Measurements from ENCODE around the gene FEZ2. TPM values are rescaled to one million over a fixed set of nuclear protein-coding genes. Genes with fewer than 3 reads are reported as not detected.

FEZ2 gene
- total RNA-seq, 4 donors from 2014 or later = 34.3 to 51.6 (median 44.5) TPM

- Histone ChIP-seq H3K27me3 (no peaks in the 10 kb centered on the region), H3K4me3 (replicated peaks in 1 of 3) (no peak overlapping the region), H3K27ac (no peak overlapping the region), H3K4me1 (peaks cover 0 to 5% of the 10 kb centered on the region in 2 donors), H3K9me3 (no peaks in the 10 kb centered on the region), H3K36me3 (peaks cover 0 to 10% of the 10 kb centered on the region in 2 donors)
- 92 to 96% methylated on average over 2 of the region's 2 CpGs for WGBS, 2 donors
- intact Hi-C loops (cut with DNase I) = no loop called here
- TF ChIP-seq CTCF (IDR thresholded peaks at IDR 0.05) (no peak), POLR2A (IDR thresholded peaks at IDR 0.05) (no peak)
- no peak for DNase-seq
Observed at GRCh38 chr2:36535099-36535498, 62.9 kb downstream of the FEZ2 start.

DNA sequence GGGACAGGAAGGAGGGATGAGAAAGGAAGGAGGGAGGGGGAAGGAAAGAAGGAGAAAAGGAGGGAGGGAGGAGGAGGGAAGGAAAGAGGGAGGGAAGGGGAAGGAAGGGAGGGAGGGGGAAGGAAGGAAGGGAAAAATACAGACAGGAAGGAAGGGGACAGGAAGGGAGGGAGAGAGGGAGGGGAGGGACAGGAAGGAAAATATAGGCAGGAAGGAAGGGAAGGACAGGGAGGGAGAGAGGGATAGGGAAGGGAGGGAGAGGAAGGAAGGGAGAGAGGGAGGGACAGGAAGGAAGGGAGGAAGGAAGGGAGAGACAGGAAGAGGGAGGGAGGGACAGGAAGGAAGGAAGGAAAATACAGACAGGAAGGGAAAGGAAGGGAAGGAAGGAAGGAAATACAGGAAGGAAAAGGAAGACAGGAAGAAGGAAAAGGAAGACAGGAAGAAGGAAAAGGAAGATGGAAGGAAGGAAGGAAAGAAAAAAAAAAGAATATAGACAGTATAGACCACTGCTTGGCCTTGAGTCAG, 63.6 kb downstream of the FEZ2 start:
- DNase-seq = no peak
- no peaks in the 10 kb centered on the region for H3K9me3 ChIP-seq
- intact Hi-C loops (cut with DNase I) = no loop called here
- H3K4me3 ChIP-seq (replicated peaks in 1 of 3) = no peak overlapping the region
- no peaks in the 10 kb centered on the region for H3K27me3 ChIP-seq
- H3K4me1 ChIP-seq = peaks cover 0 to 5% of the 10 kb centered on the region in 2 donors
- H3K36me3 ChIP-seq = peaks cover 0 to 10% of the 10 kb centered on the region in 2 donors
- no peak overlapping the region for H3K27ac ChIP-seq
- TF ChIP-seq POLR2A (IDR thresholded peaks at IDR 0.05) (no peak), CTCF (IDR thresholded peaks at IDR 0.05) (no peak)

DNA sequence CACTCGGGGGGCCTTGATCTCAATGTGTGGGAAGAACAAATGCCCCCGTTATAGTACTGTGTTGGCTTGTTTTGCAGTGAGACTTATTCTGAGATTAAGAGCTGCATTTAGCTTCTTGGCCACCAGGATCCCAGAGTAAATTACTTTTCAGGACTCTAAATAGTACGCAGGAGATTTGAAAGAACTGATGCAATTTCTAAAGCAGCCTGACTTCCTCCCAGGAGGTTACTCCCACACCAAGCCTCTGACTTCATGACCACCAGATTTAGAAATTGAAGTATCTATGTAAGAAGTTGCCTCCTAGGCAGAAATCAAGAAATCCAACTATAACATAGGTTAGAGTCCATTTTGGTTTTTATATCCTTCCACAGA, 67.0 kb downstream of the FEZ2 start:
- peaks cover 0 to 5% of the 10 kb centered on the region in 2 donors for H3K36me3 ChIP-seq
- H3K27me3 ChIP-seq = no peaks in the 10 kb centered on the region
- no peaks in the 10 kb centered on the region for H3K4me1 ChIP-seq
- no peak overlapping the region for H3K4me3 ChIP-seq (replicated peaks in 1 of 3)
- intact Hi-C loops (cut with DNase I) = no loop called here
- H3K9me3 ChIP-seq = no peaks in the 10 kb centered on the region
- DNase-seq = no peak
- TF ChIP-seq POLR2A (IDR thresholded peaks at IDR 0.05) = no peak
- peak in 1 of 6 experiments; percentile 2 for TF ChIP-seq CTCF (IDR thresholded peaks at IDR 0.05)
- no peak overlapping the region for H3K27ac ChIP-seq
- 79 to 80% methylated on average over 3 of the region's 3 CpGs for WGBS, 2 donors

- no peaks in the 10 kb centered on the region for H3K9me3 ChIP-seq
- no peaks in the 10 kb centered on the region for H3K4me1 ChIP-seq
- H3K27ac ChIP-seq = no peak overlapping the region
- H3K27me3 ChIP-seq = no peaks in the 10 kb centered on the region
- WGBS, 2 donors = 91 to 94% methylated on average over 9 of the region's 9 CpGs
- DNase-seq = no peak
- intact Hi-C loops (cut with DNase I) = no loop called here
- H3K4me3 ChIP-seq (replicated peaks in 1 of 3) = no peak overlapping the region
- peaks cover 0 to 5% of the 10 kb centered on the region in 2 donors for H3K36me3 ChIP-seq
- no peak for TF ChIP-seq CTCF (IDR thresholded peaks at IDR 0.05)
- TF ChIP-seq POLR2A (IDR thresholded peaks at IDR 0.05) = no peak
Observed at GRCh38 chr2:36530178-36530982, 67.6 kb downstream of the FEZ2 start.

GRCh38 chr2:36528766-36529392, 69.1 kb downstream of the FEZ2 start:
- Histone ChIP-seq H3K4me3 (replicated peaks in 1 of 3) (no peak overlapping the region), H3K9me3 (no peaks in the 10 kb centered on the region), H3K27ac (no peak overlapping the region), H3K4me1 (no peaks in the 10 kb centered on the region), H3K27me3 (no peaks in the 10 kb centered on the region), H3K36me3 (peaks cover 1 to 8% of the 10 kb centered on the region in 2 donors)
- DNase-seq = no peak
- intact Hi-C loops (cut with DNase I) = no loop called here
- TF ChIP-seq POLR2A (IDR thresholded peaks at IDR 0.05) (no peak), CTCF (IDR thresholded peaks at IDR 0.05) (no peak)
- 68 to 74% methylated on average over 7 of the region's 7 CpGs for whole genome bisulfite sequencing, 2 donors

All from thyroid gland (tissue), 4 donors.